PC-3 (cell line): ENCODE measurements around the gene PEPD.

Source experiments
- CTCF ChIP-seq: fragments of 300-600 bp; sonication (generic); conservative IDR thresholded peaks from 2 replicates; pipeline ENCODE4 v1.5.1; 2017; ENCODE audit warnings: antibody characterized with exemption, low read depth, mild to moderate bottlenecking, low read length
- EZH2 ChIP-seq: fragments of 300-600 bp; sonication (generic); IDR thresholded peaks from one replicate; pipeline ENCODE4 v1.6.1; 2017; ENCODE audit warnings: antibody characterized with exemption, mild to moderate bottlenecking, low read length; ENCODE audit not compliant: unreplicated experiment

GRCh38 chr19:33357556-33357955 lies 164.0 kb downstream of the PEPD start:
- no peak for TF ChIP-seq CTCF
- TF ChIP-seq EZH2 = no peak
